Esophagus muscularis mucosa (tissue), 3 donors: ENCODE results near the gene CHML.

Experiments used
- POLR2AphosphoS5 ChIP-seq, 2 donors: sonication (generic); formaldehyde crosslinking; IDR thresholded peaks; one replicate each; pipeline ENCODE4 v1.6.1; 2017; ENCODE audit warnings: antibody characterized with exemption in 2 of 2
- TF ChIP-seq, protein P1 (sequence below), 3 experiments: fragments of 200-600 bp in 2 of 3; fragments of 450-650 bp in 1 of 3; sonication (generic) in 2 of 3; IDR thresholded peaks; one replicate each; pipeline ENCODE4 v1.5.1; 2017 to 2019; ENCODE audit warnings: antibody characterized with exemption in 3 of 3, mild to moderate bottlenecking in 2 of 3, moderate library complexity in 1 of 3

DNA sequence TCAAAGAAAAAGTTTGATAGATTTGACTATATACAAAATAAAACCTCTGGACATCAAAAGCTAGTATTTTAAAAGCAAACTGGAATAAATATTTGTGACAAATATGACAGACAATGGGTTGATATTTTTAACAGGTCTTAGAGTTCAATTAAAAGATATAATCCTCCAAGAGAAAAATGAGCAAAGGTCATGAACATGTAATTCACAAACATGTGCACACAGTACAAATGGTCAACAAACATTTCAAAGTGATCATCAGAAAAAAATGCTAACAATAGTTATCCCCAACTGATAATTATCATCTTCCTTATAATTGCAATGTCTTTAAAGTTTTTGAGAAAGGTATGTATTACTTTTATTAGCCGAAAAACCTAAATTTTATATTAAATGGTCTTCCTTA, 43.9 kb upstream of the CHML start:
- TF ChIP-seq POLR2AphosphoS5 (IDR thresholded peaks at IDR 0.05): no peak
- TF ChIP-seq, protein P1, sequence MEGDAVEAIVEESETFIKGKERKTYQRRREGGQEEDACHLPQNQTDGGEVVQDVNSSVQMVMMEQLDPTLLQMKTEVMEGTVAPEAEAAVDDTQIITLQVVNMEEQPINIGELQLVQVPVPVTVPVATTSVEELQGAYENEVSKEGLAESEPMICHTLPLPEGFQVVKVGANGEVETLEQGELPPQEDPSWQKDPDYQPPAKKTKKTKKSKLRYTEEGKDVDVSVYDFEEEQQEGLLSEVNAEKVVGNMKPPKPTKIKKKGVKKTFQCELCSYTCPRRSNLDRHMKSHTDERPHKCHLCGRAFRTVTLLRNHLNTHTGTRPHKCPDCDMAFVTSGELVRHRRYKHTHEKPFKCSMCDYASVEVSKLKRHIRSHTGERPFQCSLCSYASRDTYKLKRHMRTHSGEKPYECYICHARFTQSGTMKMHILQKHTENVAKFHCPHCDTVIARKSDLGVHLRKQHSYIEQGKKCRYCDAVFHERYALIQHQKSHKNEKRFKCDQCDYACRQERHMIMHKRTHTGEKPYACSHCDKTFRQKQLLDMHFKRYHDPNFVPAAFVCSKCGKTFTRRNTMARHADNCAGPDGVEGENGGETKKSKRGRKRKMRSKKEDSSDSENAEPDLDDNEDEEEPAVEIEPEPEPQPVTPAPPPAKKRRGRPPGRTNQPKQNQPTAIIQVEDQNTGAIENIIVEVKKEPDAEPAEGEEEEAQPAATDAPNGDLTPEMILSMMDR (IDR thresholded peaks at IDR 0.05): no peak
